Stimulated activated CD8-positive, alpha-beta memory T cell treated with anti-CD3 and anti-CD28 coated beads, Interleukin-4, amount 100 ng/mL, for 4 hours (primary cell): ENCODE measurements around the gene CLMP.
"Not testable (repeated sequence)": the region's sequence is repeated elsewhere in the genome, so short reads cannot be mapped to it uniquely, and the experiment has no call there.

ENCODE experiments used
- DNase-seq, 2 donors: peaks; one replicate each; pipeline ENCODE4 v3.0.0-alpha.2; 2020; ENCODE audit warnings: low read depth in 2 of 2, low spot score in 1 of 2

The CLMP gene

GRCh38 chr11:123218451-123218850 lies 23.4 kb upstream of the CLMP start:
- no peak for DNase-seq

- DNase-seq, result no peak
Observed at GRCh38 chr11:123217897-123218296, 22.8 kb upstream of the CLMP start.

- no peak for DNase-seq
Observed at GRCh38 chr11:123216249-123216648, 21.2 kb upstream of the CLMP start.

- DNase-seq, result no peak
Observed at GRCh38 chr11:123214940-123215339, 19.9 kb upstream of the CLMP start.

- DNase-seq, result no peak
Observed at GRCh38 chr11:123214396-123214795, 19.3 kb upstream of the CLMP start.

- no peak for DNase-seq
Observed at GRCh38 chr11:123213307-123213771, 18.3 kb upstream of the CLMP start.

- DNase-seq, result no peak
Observed at GRCh38 chr11:123212406-123212805, 17.4 kb upstream of the CLMP start.

GRCh38 chr11:123211981-123212380 lies 16.9 kb upstream of the CLMP start:
- DNase-seq, result no peak

GRCh38 chr11:123211149-123211852 lies 16.3 kb upstream of the CLMP start:
- no peak for DNase-seq

- no peak for DNase-seq
Observed at GRCh38 chr11:123209591-123209990, 14.5 kb upstream of the CLMP start.

- DNase-seq, result no peak
Observed at GRCh38 chr11:123206791-123207434, 11.9 kb upstream of the CLMP start.

GRCh38 chr11:123206055-123206454 lies 11.0 kb upstream of the CLMP start:
- DNase-seq, result not testable (repeated sequence)

GRCh38 chr11:123203934-123204333 lies 8.9 kb upstream of the CLMP start:
- DNase-seq, result no peak

GRCh38 chr11:123203471-123203870 lies 8.4 kb upstream of the CLMP start:
- no peak for DNase-seq

GRCh38 chr11:123202155-123203151 lies 7.4 kb upstream of the CLMP start:
- DNase-seq, result no peak

- DNase-seq, result no peak
Observed at GRCh38 chr11:123200264-123200663, 5.2 kb upstream of the CLMP start.

- DNase-seq, result no peak
Observed at GRCh38 chr11:123197711-123198110, 2.7 kb upstream of the CLMP start.

GRCh38 chr11:123196060-123196714 lies 1.1 kb upstream of the CLMP start:
- DNase-seq, result no peak

- no peak for DNase-seq
Observed at GRCh38 chr11:123194337-123195187, 486 bp downstream of the CLMP start.

- DNase-seq, result no peak
Observed at GRCh38 chr11:123193742-123194141, 1.3 kb downstream of the CLMP start.
